NCI-H2107 treated with DMSO at 0.1 percent for 48 hours (cell line): ENCODE measurements around the gene C1orf159.
"Not testable (repeated sequence)": the region's sequence is repeated elsewhere in the genome, so short reads cannot be mapped to it uniquely, and the experiment has no call there.

Experiments
- DNase-seq: peaks from one replicate; lab custom pipeline; 2025; ENCODE audit not compliant: unreplicated experiment; lab: John Stamatoyannopoulos, UW

C1orf159 gene

DNA sequence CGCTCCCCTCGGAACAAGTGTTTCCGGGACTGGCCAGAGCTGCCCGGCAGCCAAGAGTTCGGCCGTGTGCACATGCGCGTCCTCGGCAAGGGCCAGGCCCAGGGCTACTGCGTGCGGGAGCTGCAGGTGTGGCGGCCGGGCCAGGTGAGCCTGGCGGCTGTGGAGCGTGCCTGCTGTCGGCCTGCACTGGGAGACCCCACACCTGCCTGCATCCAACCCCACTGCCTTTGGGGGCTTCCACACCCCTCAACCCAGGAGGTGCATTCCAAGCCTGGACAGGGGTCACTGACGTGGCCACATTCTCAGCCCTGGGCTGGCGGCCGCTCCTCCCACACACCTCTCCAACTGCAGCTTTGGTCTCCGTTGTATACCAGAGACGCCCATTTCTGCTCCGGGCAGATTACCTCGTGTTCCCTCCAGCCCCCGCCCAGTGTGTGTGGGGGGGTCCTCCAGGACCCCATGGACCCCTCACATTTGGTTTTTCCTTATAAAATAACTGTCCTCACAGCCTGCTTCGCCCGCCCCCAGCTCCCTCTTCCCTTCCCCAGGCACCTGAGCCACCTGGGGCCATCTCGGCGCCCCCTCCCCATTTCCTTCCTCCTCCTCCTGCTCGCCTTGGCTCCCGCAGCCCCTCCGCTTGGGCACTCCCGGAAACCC, 47.9 kb downstream of the C1orf159 start:
- DNase-seq = no peak

DNA sequence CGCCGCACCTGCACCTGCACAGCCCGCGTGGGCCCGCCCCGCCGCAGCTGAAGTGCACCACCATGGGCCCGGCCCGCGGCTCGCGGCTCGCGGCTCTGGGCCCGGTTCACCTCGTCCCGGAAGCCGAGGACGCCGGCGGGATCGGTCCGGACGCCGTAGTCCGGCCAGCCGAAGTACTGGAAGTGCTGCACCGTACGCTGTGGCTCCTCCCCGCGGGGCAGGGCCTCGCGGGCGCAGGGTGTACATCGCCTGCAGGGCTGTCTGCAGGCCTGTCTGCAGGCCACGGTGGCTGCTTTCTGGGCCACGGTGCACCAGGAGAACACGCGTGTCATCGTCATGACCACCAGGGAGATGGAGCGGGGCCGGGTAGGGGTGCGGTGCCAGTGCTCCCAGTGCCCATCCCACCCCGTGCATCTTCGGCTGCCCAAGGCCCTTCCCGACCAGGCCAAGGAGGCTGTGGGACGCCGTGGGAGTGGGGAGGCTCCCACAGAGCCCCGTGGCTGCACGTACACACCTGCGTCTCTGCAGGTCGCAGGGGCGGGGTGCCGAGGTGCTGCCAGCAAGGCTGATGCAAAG, 48.5 kb downstream of the C1orf159 start:
- DNase-seq = no peak

- DNase-seq = no peak
Measured at GRCh38 chr1:1066403-1067283, 49.2 kb downstream of the C1orf159 start.

- not testable (repeated sequence) for DNase-seq
Measured at GRCh38 chr1:1065940-1066304, 50.0 kb downstream of the C1orf159 start.

DNA sequence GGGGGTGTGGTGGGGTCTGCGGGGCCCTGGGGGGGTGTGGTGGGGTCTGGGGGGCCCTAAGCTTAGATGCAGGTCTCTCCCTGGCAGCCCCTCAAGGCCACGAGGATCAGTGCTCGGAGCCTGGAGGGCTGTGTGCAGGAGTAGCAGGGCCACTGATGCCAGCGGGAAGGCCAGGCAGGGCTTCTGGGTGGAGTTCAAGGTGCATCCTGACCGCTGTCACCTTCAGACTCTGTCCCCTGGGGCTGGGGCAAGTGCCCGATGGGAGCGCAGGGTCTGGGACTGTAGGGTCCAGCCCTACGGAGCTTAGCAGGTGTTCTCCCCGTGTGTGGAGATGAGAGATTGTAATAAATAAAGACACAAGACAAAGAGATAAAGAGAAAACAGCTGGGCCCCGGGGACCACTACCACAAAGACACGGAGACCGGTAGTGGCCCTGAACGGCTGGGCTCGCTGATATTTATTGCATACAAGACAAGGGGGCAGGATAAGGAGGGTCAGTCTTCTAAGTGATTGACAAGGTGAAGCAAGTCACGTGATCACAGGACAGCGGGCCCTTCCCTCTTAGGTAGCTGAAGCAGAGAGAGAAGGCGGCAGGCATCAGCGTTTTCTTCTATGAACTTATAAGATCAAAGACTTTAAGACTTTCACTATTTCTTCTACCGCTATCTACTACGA, 50.5 kb downstream of the C1orf159 start:
- no peak for DNase-seq

DNA sequence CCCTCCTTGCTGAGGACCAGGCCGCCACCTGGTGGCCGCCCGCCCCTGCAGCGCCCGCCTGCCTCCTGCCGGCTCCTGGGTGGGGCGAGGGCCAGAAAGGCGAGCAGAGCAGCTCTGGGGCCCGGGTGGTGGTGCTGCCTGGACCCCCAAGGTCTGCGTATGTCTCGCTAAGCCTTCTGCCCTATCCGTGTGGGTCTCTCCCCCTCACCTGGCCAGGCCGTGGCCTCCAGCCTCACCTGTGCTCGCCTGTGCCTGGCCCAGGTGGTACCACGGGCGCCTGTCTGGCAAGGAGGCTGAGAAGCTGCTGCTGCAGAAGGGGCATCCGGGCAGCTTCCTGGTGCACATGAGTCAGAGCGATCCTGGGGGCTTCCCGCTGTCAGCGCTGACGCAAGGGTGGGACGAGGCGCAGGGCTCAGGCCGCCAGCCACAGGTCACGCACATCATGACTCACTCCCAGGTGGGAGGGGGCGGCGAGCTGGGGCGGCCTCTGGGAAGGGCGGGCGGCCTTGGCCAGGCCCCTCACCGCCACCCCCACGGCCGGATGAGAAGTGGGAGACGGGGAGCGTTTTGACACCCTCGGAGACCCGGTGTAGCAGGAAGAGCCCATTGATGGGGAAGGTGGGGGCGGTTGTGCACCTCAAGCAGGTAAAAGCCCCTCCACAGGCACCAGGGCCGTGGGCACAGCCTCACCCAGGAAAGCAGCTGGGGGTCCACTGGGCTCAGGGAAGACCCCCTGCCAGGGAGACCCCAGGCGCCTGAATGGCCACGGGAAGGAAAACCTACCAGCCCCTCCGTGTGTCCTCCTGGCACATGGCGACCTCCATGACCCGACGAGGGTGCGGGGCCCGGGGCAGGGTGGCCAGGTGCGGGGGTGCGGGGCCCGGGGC, 51.7 kb downstream of the C1orf159 start:
- no peak for DNase-seq

DNA sequence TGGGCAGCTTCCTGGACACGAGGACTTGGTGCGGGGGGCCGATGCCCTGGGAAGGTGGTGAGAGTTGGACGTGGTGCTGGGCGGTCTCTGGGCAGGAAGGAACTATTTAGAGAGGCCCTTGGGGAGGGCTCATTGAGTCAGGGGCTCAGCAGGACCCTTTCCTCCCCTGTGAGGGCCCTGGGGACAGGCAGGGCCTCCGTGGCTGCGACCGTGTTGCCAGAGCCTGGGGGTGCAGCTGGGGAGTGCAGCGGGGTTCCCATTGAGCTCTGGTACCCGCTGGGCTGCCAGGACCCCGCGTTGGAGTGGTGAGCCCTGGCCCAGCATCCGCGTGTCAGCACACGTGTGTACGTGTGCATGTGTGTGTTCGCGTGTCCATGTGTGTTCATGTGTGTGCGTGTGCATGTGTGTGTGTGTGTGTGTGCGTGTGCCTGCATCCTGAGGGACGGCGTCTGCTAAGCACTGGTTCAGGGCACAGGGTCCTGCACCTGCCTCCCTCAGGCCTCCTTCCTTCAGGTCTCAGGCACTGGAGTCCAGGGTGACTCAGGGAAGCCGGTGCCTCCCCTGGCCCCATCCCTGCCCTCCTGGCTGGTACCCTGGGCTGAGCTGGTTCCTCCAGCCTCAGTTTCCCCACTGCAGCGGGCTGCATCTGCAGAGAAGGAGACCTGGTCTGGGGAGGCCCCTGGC, 52.5 kb downstream of the C1orf159 start:
- no peak for DNase-seq

DNA sequence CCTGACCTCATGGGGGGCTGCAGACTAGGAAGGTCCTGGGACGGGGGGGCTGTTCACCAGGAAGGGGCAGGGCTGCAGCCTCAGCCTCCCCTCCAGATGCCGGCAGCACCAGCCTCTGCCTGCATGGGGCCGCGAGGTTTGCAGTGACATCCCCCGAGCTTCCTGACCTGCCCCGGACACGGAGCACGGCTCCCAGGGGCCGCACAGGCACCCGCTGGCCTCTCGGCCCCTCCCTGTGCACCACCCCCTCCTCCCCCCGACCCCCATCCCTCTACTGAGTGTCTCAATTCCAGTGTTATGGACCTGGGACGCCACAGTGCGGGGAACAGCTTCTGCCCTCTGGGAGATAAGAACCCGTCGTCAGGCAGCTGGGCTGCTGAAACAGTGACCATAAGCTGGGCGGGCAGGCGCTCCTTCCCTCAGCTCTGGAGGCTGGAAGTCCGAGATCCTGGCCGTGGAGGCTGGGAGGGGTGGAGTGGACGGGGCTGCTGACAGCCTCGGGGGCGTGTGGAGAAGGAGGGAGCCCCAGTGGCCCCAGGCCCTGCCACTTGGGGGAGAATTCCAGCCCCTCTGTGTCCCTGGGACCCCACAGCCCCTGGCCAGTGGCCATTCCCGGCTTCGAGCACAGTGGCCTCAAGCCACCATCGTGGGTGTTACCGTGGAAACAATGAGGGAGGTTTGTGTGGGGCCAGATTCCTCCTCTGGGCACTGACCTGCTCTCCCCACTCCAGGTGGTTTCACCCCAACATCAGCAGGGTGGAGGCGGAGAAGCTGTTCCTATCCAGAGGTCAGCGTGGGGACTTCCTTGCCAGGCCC, 53.3 kb downstream of the C1orf159 start:
- no peak for DNase-seq

DNA sequence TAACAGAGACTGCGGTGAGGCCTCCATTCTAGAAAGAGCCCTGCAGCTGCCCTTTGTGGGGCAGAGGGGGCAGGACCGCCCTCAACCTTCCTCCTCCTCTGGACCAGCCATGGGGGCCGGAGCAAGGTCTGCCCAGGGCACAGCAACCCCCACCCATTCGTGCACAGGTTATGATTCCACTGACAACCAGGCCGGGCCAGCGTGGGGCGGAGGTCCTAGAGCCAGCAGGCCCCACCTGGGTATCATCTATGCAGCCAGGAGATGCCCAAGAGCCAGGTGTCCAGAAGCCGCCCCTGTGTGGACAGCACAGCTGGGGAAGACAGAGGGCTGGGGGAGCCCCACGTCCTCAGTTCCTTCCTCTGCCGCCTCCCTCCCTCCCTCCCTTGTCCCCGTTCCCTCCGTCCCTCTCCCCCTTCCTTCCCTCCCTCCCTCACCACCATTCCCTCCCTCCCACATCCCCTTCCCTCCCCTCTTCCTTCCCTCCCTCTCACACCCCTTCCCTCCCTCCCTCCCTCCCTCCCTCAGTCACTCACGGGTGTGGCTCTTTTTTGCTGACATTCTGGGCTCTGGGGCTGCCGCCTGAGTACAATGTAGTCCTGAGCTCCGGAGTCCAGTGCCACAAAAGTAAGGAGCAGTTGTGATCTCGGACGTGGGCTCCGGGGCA, 54.1 kb downstream of the C1orf159 start:
- DNase-seq = no peak

DNA sequence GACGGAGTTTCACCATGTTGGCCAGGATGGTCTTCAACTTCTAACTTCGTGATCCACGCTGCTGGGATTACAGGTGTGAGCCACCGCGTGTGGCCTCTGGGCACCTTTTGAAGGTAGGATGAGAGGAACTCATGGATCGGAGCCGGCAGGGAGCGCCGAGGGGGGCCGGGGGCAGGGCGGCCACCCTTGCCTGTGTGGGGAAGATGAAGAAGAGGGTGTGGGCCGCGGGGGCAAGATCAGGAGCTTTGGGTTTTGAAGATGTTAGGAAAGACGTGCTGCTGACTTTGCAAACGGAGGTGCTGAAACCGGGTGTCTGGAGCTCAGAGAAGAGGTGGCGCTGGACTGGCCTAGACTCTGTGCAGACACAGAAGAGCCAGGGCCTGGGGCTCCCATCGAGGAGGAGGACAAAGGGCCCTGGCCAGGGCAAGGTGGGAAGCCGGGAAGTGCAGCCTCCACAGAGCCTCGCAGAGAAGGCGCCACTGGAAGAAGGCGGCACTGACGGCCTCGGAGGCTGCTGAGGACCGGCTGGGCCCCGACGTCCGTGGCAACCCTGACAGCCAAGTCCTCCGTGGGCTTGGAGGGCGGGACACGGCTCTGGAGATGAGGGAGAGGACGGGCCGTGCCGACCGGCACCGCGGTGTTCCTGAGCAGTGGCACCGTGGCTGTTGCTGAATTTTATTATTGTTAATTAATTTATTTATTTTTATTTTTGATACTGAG, 55.4 kb downstream of the C1orf159 start:
- no peak for DNase-seq

DNA sequence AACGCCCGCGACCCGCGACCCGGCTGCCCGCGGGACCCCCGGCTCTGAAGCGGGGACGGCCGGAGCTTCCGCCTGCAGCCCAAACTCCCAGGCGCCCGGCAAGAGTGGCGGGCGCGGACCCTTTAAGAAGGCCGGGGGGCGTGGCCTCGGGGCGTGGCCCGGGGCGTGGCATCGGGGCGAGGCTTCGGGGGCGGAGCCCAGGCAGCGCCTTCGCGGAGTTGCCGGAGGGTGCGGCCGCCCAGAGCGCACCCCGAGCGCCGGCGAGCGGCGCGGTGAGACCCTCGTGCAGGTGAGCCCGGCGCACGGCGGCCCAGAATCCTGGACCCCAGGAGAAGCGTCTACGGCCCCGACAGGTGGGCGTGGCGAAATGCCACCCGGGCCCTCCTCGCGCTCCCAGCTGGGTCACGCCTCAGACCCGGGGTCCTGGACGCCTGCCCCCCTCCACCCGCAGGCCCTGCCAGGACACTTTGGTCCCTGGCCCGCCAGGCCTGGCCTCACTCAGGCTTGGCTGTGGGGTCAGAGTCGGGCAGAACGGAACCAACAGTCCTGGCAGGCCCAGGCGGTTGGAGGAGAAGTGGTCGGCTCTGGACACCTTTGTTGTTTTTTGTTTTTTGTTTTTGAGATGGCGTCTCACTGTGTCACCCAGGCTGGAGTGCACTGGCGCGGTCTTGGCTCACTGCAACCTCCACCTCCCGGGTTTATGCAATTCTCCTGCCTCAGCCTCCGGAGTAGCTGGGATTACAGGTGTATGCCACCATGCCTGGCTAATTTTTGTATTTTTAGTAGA, 56.2 kb downstream of the C1orf159 start:
- DNase-seq = no peak

GRCh38 chr1:1058921-1059493, 56.9 kb downstream of the C1orf159 start:
- DNase-seq = no peak

GRCh38 chr1:1058088-1058905, 57.6 kb downstream of the C1orf159 start:
- DNase-seq = no peak

GRCh38 chr1:1057769-1058087, 58.2 kb downstream of the C1orf159 start:
- DNase-seq = not testable (repeated sequence)

DNA sequence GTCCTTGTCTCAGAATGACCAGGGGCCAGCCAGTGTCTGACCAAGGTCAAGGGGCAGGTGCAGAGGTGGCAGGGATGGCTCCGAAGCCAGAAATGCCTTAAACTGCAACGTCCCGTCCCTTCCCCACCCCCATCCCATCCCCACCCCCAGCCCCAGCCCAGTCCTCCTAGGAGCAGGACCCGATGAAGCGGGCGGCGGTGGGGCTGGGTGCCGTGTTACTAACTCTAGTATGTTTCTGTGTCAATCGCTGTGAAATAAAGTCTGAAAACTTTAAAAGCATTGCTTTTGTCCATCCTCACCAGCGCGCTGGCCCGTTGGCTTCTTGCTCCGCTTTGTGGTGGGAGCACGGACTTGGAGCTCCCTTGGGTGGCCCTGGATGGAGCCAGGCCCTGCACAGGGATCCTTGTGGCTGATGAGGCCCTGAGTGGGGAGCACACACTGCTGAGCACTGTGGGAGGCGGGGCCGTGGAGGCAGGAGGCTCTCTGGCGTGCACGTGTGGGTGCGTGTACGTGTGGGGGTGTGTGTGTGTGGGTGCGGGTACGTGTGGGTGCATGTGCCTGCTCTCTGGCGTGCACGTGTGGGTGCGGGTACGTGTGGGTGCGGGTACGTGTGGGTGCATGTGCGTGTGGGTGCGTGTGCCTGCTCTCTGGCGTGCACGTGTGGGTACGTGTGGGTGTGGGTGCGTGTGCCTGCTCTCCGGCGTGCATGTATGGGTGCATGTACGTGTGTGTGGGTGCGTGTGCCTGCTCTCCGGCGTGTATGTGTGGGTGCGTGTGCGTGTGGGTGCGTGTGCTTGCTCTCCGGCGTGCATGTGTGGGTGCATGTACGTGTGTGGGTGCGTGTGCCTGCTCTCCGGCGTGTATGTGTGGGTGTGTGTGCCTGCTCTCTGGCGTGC, 59.8 kb downstream of the C1orf159 start:
- no peak for DNase-seq
